ENCODE data around the gene RITA1.

The RITA1 gene

GRCh38 chr12:113228394-113229028 lies 43.0 kb downstream of the RITA1 start:
- peak overlapping the region; percentile 80 for H2BK120ac ChIP-seq (ENCODE audit: insufficient read depth, low read length, poor library complexity)
- H3K4me3 ChIP-seq (ENCODE audit: low read depth, low read length) = no peak overlapping the region
- H2AFZ ChIP-seq (ENCODE audit: insufficient read depth, low read length, poor library complexity) = no peak overlapping the region
- H3K27me3 ChIP-seq (ENCODE audit: insufficient read depth, low read length) = no peaks in the 10 kb centered on the region
- peak overlapping the region; percentile 45 for H2AK5ac ChIP-seq (ENCODE audit: low read length)
- H4K8ac ChIP-seq (ENCODE audit: low read depth, low read length) = peak overlapping the region; percentile 41
- H3K14ac ChIP-seq (ENCODE audit: low read length) = peak overlapping the region; percentile 38
- no peak overlapping the region for H3K4ac ChIP-seq (ENCODE audit: low read depth, low read length)
- H4K12ac ChIP-seq (ENCODE audit: low read depth, low read length) = no peak overlapping the region
- H2BK12ac ChIP-seq (ENCODE audit: low read length) = peak overlapping the region; percentile 62
- H3K36me3 ChIP-seq (ENCODE audit: control insufficient read depth in 1 of 2, insufficient read depth in 2 of 2, low read length in 2 of 2) = peaks cover 14 to 17% of the 10 kb centered on the region in 2 experiments
- peak overlapping the region; percentile 60 for H4K91ac ChIP-seq (ENCODE audit: low read depth, low read length)
- peak in 1 of 2 donors; percentile 57 for DNase-seq
- H3K4me2 ChIP-seq (ENCODE audit: low read length) = no peak overlapping the region
- H3K18ac ChIP-seq (ENCODE audit: low read length) = no peak overlapping the region
- H2BK5ac ChIP-seq (ENCODE audit: low read depth, low read length, poor library complexity) = peak overlapping the region; percentile 14
- H3K79me1 ChIP-seq (ENCODE audit: low read length) = peaks cover 40% of the 10 kb centered on the region
- peak overlapping the region; percentile 48 for H3K27ac ChIP-seq (ENCODE audit: low read depth, low read length)
- no peak overlapping the region for H3K9ac ChIP-seq (ENCODE audit: low read length)
- peaks cover 35 to 46% of the 10 kb centered on the region in 2 experiments for H3K4me1 ChIP-seq (ENCODE audit: control insufficient read depth in 1 of 2, insufficient read depth in 2 of 2, low read length in 2 of 2)
- H3K23ac ChIP-seq (ENCODE audit: low read length) = no peak overlapping the region
- H3K79me2 ChIP-seq (ENCODE audit: control insufficient read depth, insufficient read depth, low read length, poor library complexity) = peaks cover 6% of the 10 kb centered on the region
- no peaks in the 10 kb centered on the region for H3K9me3 ChIP-seq (ENCODE audit: insufficient read depth, low read depth, low read length)
- no CpG with 5 or more reads among the region's 5 CpGs for WGBS (ENCODE audit: extremely low coverage, insufficient coverage, insufficient read length)

DNA sequence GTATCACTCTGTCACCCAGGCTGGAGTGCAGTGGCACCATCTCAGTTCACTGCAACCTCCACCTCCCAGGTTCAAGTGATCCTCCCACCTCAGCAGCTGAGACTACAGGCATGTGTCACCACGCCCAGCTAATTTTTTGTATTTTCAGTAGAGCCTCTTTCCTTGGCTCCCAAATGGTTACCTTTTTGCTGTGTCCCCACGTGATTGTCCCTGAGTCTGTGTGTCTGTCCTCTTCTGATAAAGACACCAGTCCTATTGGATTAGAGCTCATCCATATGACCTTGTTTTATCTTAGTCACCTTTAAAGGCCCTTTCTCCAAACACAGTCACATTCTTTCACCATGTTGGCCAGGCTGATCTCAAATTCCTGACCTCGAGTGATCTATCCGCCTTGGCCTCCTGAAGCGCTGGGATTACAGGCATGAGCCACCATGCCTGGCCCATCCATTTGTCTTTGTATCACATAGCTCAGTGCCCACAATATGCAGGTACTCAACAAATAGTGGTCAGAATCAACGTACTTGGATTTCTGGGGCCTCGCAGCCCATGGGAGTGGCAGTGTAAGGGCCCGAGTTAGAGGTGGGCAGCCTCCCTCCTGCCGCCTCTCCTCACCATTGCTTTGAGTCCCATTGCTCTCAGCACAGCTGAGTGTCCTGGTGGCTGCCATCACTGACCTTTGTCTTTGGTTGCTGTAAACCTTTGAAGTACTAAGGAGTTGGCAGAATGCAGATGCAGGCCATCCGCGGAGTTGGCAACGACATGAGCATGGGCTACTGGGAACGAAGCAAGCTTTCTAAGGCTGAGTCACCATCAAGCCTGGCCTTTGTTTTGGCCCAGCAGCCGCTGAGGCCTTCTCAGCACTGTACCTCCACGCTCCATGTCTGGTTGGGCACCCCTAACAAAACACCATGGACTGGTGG lies 45.1 kb downstream of the RITA1 start:
- Histone ChIP-seq H2BK5ac (ENCODE audit: low read depth, low read length, poor library complexity) (peak overlapping the region; percentile 78), H4K91ac (ENCODE audit: low read depth, low read length) (peak overlapping the region; percentile 95), H3K9ac (ENCODE audit: low read length) (no peak overlapping the region), H3K79me2 (ENCODE audit: control insufficient read depth, insufficient read depth, low read length, poor library complexity) (peaks cover 6% of the 10 kb centered on the region), H3K18ac (ENCODE audit: low read length) (peak overlapping the region; percentile 22), H4K8ac (ENCODE audit: low read depth, low read length) (peak overlapping the region; percentile 83), H4K12ac (ENCODE audit: low read depth, low read length) (peak overlapping the region; percentile 9), H3K4me3 (ENCODE audit: low read depth, low read length) (no peak overlapping the region), H3K14ac (ENCODE audit: low read length) (peak overlapping the region; percentile 78), H2BK12ac (ENCODE audit: low read length) (peak overlapping the region; percentile 93), H3K4me1 (ENCODE audit: control insufficient read depth in 1 of 2, insufficient read depth in 2 of 2, low read length in 2 of 2) (peaks cover 36 to 48% of the 10 kb centered on the region in 2 experiments), H3K4me2 (ENCODE audit: low read length) (no peak overlapping the region), H2AK5ac (ENCODE audit: low read length) (peak overlapping the region; percentile 21), H2BK120ac (ENCODE audit: insufficient read depth, low read length, poor library complexity) (peak overlapping the region; percentile 97), H3K36me3 (ENCODE audit: control insufficient read depth in 1 of 2, insufficient read depth in 2 of 2, low read length in 2 of 2) (peaks cover 14 to 17% of the 10 kb centered on the region in 2 experiments), H3K79me1 (ENCODE audit: low read length) (peaks cover 42% of the 10 kb centered on the region), H3K27me3 (ENCODE audit: insufficient read depth, low read length) (no peaks in the 10 kb centered on the region), H3K27ac (ENCODE audit: low read depth, low read length) (peak overlapping the region; percentile 86), H3K23ac (ENCODE audit: low read length) (no peak overlapping the region), H3K9me3 (ENCODE audit: insufficient read depth, low read depth, low read length) (no peaks in the 10 kb centered on the region), H2AFZ (ENCODE audit: insufficient read depth, low read length, poor library complexity) (no peak overlapping the region), H3K4ac (ENCODE audit: low read depth, low read length) (peak overlapping the region; percentile 63)
- no CpG with 5 or more reads among the region's 15 CpGs for WGBS (ENCODE audit: extremely low coverage, insufficient coverage, insufficient read length)
- peak; percentile 49 to 68 for DNase-seq

DNA sequence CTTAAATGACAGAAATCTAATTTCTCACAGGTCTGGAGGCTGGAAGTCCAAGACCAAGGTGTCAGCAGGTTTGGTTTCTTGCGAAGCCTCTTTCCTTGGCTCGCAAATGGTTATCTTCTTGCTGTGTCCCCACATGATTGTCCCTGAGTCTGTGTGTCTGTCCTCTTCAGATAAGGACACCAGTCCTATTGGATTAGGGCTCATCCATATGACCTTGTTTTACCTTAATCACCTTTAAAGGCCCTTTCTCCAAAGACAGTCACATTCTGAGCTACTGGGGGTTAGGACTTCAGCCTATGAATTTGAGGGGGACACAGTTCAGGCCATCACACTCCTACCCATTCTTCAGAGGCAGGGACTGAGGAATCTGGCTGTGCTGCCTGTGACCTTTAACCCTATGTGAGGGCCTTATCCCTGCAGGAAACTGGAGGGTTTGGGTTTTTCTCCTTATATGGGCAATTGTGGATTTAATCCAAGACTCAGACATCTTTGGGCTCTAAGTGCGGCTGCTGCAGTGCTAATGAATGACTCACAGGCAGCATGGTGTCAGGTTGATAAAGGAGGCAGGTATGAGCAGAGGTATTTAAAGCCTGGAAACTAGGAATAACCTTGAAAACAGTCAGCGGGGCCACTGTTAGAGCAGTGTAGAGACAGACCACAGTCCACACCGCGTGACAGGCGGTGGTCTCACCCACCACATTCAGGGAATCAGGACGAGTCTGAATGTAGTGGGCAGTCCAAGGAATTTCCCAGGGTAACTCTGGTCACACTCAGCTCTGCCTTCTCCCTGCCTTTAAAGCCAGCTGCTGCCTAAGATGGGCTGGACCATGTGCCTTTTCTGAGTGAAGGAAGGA lies 45.9 kb downstream of the RITA1 start:
- Histone ChIP-seq H3K79me1 (ENCODE audit: low read length) (peaks cover 42% of the 10 kb centered on the region), H3K9me3 (ENCODE audit: insufficient read depth, low read depth, low read length) (no peaks in the 10 kb centered on the region), H3K18ac (ENCODE audit: low read length) (peak overlapping the region; percentile 86), H3K9ac (ENCODE audit: low read length) (peak overlapping the region; percentile 1), H3K23ac (ENCODE audit: low read length) (no peak overlapping the region), H3K27ac (ENCODE audit: low read depth, low read length) (peak overlapping the region; percentile 90), H3K27me3 (ENCODE audit: insufficient read depth, low read length) (no peaks in the 10 kb centered on the region), H4K91ac (ENCODE audit: low read depth, low read length) (peak overlapping the region; percentile 95), H3K36me3 (ENCODE audit: control insufficient read depth in 1 of 2, insufficient read depth in 2 of 2, low read length in 2 of 2) (peaks cover 16 to 17% of the 10 kb centered on the region in 2 experiments), H3K4me1 (ENCODE audit: control insufficient read depth in 1 of 2, insufficient read depth in 2 of 2, low read length in 2 of 2) (peaks cover 36 to 48% of the 10 kb centered on the region in 2 experiments), H3K79me2 (ENCODE audit: control insufficient read depth, insufficient read depth, low read length, poor library complexity) (peaks cover 6% of the 10 kb centered on the region), H3K4ac (ENCODE audit: low read depth, low read length) (peak overlapping the region; percentile 63), H2BK120ac (ENCODE audit: insufficient read depth, low read length, poor library complexity) (peak overlapping the region; percentile 97), H4K8ac (ENCODE audit: low read depth, low read length) (peak overlapping the region; percentile 84), H2BK12ac (ENCODE audit: low read length) (peak overlapping the region; percentile 93), H3K14ac (ENCODE audit: low read length) (peak overlapping the region; percentile 86), H3K4me2 (ENCODE audit: low read length) (no peak overlapping the region), H2BK5ac (ENCODE audit: low read depth, low read length, poor library complexity) (peak overlapping the region; percentile 78), H4K12ac (ENCODE audit: low read depth, low read length) (peak overlapping the region; percentile 21), H3K4me3 (ENCODE audit: low read depth, low read length) (no peak overlapping the region), H2AK5ac (ENCODE audit: low read length) (peak overlapping the region; percentile 66), H2AFZ (ENCODE audit: insufficient read depth, low read length, poor library complexity) (peak overlapping the region; percentile 38)
- DNase-seq = peak; percentile 57 to 77
- no CpG with 5 or more reads among the region's 8 CpGs for WGBS (ENCODE audit: extremely low coverage, insufficient coverage, insufficient read length)

Data from trophoblast cell (in vitro differentiated cells and primary cell).